ENCODE data around the gene MAST3.

DNA sequence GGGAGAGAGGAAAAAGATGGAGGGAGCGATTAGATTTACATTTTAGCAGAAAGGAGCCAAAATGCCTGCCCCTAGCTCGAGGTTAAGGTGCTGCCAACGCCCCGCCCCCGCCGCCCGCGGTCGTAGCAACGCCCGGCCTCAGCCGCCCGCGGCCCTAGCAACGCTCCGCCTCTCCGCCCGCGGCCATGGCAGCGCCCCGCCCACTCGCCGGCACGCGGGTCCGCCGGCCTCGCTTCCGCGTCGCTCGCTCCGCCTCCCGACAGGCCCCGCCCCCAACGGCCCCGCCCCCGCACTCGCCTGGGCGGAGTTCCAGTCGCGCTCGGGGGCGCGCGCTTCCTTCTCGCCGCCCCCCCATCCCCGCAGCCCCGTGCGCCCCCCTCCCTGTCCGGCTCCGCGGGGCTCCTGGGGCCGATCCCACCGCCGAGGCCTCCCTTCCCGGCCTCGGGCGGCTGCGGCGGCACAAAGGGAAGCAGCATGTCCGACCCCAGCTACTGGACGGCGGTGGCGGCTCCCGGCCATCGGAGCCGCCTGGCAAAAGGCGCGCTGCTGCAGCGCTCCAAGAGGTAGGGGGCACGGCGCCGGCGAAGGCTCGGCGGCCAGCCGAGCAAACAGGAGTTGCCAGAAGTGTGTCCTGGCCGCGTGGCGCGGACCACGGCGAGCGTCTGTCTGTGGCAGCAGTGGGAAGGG lies 20.3 kb downstream of the MAST3 start:
- TF ChIP-seq, protein P1, sequence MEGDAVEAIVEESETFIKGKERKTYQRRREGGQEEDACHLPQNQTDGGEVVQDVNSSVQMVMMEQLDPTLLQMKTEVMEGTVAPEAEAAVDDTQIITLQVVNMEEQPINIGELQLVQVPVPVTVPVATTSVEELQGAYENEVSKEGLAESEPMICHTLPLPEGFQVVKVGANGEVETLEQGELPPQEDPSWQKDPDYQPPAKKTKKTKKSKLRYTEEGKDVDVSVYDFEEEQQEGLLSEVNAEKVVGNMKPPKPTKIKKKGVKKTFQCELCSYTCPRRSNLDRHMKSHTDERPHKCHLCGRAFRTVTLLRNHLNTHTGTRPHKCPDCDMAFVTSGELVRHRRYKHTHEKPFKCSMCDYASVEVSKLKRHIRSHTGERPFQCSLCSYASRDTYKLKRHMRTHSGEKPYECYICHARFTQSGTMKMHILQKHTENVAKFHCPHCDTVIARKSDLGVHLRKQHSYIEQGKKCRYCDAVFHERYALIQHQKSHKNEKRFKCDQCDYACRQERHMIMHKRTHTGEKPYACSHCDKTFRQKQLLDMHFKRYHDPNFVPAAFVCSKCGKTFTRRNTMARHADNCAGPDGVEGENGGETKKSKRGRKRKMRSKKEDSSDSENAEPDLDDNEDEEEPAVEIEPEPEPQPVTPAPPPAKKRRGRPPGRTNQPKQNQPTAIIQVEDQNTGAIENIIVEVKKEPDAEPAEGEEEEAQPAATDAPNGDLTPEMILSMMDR (IDR thresholded peaks at IDR 0.05) = no peak
- no peak for TF ChIP-seq EZH2 (IDR thresholded peaks at IDR 0.05; ENCODE audit: borderline replicate concordance, insufficient read depth, low read depth, low read length, poor library complexity, severe bottlenecking)
